H1 (cell line): ENCODE measurements around the gene NUP88. TPM values are rescaled to one million over a fixed set of nuclear protein-coding genes. Genes with fewer than 3 reads are reported as not detected.

Source experiments
- CEBPB ChIP-seq: IDR thresholded peaks from 2 replicates; pipeline ENCODE4 v1.6.1; 2012; ENCODE audit warnings: low read depth, low read length
- CHD7 ChIP-seq: fragments of 300-600 bp; sonication (generic); IDR thresholded peaks from 2 replicates; pipeline ENCODE4 v1.7.1; 2012; ENCODE audit warnings: low read length, moderate library complexity, mild to moderate bottlenecking, inconsistent platforms; ENCODE audit not compliant: insufficient replicate concordance
- EP300 ChIP-seq, 2 experiments: IDR thresholded peaks; 1 replicate in 1 of 2; 2 replicates in 1 of 2; pipeline ENCODE4 v1.6.1; 2011 to 2012; ENCODE audit warnings: low read depth in 2 of 2, low read length in 2 of 2, mild to moderate bottlenecking in 2 of 2, borderline replicate concordance in 1 of 2, inconsistent platforms in 1 of 2, moderate library complexity in 1 of 2
- GTF2F1 ChIP-seq: IDR thresholded peaks from 2 replicates; pipeline ENCODE4 v1.6.1; 2012; ENCODE audit warnings: low read depth, low read length, improper control_type of control experiment, borderline replicate concordance
- HDAC2 ChIP-seq, 2 experiments: fragments of 300-600 bp in 1 of 2; sonication (generic) in 1 of 2; IDR thresholded peaks; 2 replicates each; pipeline ENCODE4 v1.6.1; 2011 to 2012; ENCODE audit warnings: low read depth in 2 of 2, low read length in 2 of 2, mild to moderate bottlenecking in 2 of 2, moderate library complexity in 2 of 2, borderline replicate concordance in 1 of 2, inconsistent platforms in 1 of 2
- JUND ChIP-seq: IDR thresholded peaks from 2 replicates; pipeline ENCODE4 v1.6.1; 2011; ENCODE audit warnings: mild to moderate bottlenecking, improper control_type of control experiment, low read length
- SIRT6 ChIP-seq: IDR thresholded peaks from one replicate; pipeline ENCODE4 v1.7.1; 2012; ENCODE audit warnings: low read length, inconsistent platforms
- TAF1 ChIP-seq: IDR thresholded peaks from 2 replicates; pipeline ENCODE4 v1.6.1; 2011; ENCODE audit warnings: mild to moderate bottlenecking, low read depth, low read length
- ZNF274 ChIP-seq: IDR thresholded peaks from 2 replicates; pipeline ENCODE4 v1.7.0; 2012; ENCODE audit warnings: low read length, borderline replicate concordance; ENCODE audit errors: extremely low read depth
- polyA plus RNA-seq, 7 experiments: library from polyadenylated mRNA; depleted of rRNA in 3 of 7; stranded (reverse) in 5 of 7; unstranded in 2 of 7; fragments of >200 nt in 5 of 7; fragments of 200-250 nt in 2 of 7; gene quantifications; 1 replicate in 5 of 7; 2 replicates in 1 of 7; 4 replicates in 1 of 7; pipeline versions ENCODE4 v1.2.1 to v1.2.3, GENCODE V29; 2011 to 2013; ENCODE audit warnings: missing spikeins in 2 of 7, mixed read lengths in 2 of 7
- total RNA-seq: library from RNA; stranded (reverse); fragmentation: NEBNext Ultra II Directional; extraction: Animal tissue kit (Norgen Biotek cat#: 25700); gene quantifications from 2 replicates; pipeline ENCODE4 v1.2.1, GENCODE V29; 2021

NUP88 gene
- total and polyA plus RNA-seq, 2 of the 8 experiments (the other 6 are each of a cell fraction or from before 2014, with no cell fraction given), result 77.4 to 105 TPM

GRCh38 chr17:5466295-5466694, 46.8 kb upstream of the NUP88 start (continued):
- TF ChIP-seq CHD7, result no peak
- TF ChIP-seq JUND, result no peak
- TF ChIP-seq CEBPB, result no peak
- TF ChIP-seq TAF1, result no peak
- no peak for TF ChIP-seq ZNF274
- no peak for TF ChIP-seq SIRT6
- no peak for TF ChIP-seq EP300 (IDR thresholded peaks at IDR 0.05; ENCODE audit: borderline replicate concordance in 1 of 2, low read depth in 2 of 2, low read length in 2 of 2)
- TF ChIP-seq GTF2F1, result no peak
- TF ChIP-seq HDAC2 (IDR thresholded peaks at IDR 0.05; ENCODE audit: borderline replicate concordance in 1 of 2, low read depth in 2 of 2, low read length in 2 of 2), result no peak
